DLD1 (cell line): ENCODE results near the gene CDH13.

ENCODE experiments used
- in situ Hi-C: cut with HindIII; loops from 2 replicates; pipeline ENCODE4 v1.10.0; 2017; ENCODE audit warnings: low sequenced_read_pairs

Gene CDH13

DNA sequence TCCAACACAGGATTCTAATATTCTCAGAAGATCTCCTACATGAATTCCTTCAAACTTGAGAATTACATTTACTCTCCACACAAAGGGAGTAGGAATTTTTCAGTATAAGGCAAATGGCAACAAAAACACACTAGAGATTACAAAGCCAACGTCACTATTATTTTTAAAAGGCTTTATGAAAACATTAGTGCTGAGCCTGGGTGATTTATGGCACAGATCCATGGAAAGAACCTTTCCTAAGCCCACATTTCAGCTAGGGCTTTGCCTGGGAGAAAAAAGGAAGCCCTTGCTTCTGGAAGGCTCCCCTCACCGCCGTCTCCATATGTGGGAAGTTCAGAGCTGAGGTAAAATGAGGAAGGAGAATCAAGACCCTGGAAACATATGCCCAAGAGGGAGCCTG is 681.6 kb downstream of the CDH13 start:
- in situ Hi-C loops = no loop called here

DNA sequence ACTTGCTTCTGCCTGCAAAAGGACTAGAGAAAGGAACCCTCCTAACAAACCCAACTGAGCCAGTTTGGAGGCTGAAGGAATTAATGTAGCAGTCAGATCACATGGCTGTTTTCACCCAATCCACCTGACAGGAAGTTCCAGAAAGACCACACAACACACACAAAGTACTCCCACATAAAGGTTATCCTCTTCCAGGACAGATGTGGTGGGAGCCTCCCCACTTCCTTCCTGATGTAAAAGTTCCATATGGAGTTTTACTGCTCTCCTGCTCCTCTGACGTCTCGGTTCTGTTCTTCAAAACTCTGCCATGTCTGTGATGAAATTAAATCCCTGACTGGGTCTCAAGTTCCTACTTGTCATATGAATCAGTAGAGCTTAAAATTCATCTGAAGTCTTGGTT is 684.0 kb downstream of the CDH13 start:
- in situ Hi-C loops = no loop called here

DNA sequence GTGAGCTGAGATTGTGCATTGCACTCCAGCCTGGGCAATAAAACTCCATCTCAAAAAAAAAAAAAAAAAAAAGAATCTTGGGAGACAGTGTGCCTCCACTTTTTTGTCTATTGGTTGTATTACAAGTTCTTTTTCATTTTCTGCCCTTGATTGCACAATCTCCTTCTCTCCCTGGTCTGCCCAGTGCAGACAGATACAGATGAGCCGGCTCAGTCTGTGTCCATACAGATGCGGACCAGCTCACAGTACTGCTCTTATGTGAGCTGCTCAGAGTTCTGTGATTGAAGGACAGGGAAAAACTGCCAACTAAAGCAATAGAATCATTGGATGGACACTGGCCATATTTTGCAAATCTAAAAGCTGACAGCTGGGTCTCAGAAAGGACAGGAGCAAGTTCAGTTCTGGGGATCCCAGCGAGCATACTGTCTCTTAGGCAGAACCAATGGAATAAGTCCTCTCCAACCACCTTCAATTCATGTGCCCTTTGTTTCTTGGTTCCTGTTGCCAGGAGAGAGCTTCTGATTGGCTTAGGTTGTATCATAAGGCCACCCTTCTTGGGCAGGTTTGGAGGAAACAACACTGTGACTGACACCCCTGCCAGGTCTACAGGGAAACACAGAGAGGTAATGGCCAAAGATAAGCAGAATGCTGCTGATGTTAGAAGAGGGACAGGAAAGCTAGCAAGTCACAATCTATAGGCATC is 685.4 kb downstream of the CDH13 start:
- in situ Hi-C loops = no loop called here

- in situ Hi-C loops = no loop called here
Observed at GRCh38 chr16:83312718-83313245, 686.0 kb downstream of the CDH13 start.

DNA sequence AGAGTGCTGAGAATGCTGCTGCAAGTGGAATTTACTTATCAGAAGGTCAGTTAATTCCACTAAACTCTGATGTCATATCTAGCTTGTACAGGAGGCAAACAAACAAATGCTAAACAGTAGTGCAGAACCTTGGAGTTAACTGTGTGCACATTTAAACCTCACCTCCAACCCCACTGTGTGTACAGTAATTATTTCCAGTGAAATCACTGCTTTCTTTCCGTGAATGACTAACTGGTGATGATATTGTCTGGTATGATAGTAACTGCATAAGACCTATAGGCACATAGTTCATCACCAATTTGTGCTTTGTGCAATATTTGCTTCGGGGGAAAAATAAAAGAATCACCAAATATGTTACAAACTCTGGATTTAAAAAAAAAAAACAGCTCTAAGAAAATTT is 688.5 kb downstream of the CDH13 start:
- in situ Hi-C loops = no loop called here

DNA sequence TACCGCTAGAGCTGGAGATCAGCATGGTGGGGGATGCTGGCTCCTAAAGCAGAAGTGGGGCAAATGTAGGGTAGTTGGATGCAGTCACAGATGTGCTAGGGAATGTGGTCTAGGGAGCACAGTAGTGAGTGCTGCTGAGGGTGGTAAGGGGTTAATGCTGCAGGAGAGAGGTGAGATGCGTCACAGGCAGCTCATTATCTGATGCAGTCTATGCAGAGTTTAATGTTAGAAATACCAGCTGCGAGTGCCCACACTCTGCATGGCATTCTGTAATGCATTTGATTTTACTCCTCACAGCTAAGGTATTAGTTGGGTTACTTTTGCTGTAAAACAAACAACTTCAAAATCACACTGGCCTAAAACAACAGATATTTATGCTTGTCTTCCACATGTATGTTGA is 689.7 kb downstream of the CDH13 start:
- in situ Hi-C loops = no loop called here

DNA sequence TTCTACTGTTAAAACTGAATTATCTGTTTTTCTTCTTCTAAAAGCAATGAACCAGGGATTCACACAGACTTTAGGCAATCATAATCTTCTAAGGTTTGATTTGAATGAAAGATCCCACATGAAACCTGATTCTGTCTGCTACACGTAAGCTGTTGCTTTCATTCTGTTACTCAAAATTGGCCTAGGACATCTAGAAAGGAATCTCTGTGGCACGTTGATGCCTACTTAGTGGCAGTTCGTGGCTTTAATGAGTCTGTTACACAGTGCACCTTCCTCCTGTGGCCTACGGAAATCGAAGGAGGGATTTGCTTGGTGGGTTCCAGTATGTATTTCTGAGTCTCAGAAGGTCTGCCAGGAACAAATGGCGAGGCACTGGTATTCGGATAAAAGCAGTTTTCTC is 691.6 kb downstream of the CDH13 start:
- in situ Hi-C loops = no loop called here

DNA sequence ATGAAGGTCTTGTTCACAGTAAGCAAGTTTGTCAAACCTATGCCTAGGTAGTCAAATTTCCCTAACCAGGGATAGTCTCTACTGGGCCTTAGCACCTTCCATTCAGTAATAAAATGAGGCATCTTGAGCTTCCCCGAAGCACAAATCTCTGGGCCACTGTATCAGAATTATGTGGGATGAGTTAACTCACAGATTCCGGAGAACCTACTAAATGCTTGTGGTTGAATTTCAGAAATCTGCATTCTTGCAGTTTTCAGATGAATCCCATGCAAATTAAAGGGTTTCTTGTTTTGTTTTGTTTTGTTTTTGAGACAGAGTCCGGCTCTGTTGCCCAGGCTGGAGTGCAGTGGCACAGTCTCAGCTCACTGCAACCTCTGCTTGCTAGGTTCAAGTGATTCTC is 702.2 kb downstream of the CDH13 start:
- in situ Hi-C loops = no loop called here

GRCh38 chr16:83329441-83329840 is 702.7 kb downstream of the CDH13 start:
- in situ Hi-C loops = no loop called here

DNA sequence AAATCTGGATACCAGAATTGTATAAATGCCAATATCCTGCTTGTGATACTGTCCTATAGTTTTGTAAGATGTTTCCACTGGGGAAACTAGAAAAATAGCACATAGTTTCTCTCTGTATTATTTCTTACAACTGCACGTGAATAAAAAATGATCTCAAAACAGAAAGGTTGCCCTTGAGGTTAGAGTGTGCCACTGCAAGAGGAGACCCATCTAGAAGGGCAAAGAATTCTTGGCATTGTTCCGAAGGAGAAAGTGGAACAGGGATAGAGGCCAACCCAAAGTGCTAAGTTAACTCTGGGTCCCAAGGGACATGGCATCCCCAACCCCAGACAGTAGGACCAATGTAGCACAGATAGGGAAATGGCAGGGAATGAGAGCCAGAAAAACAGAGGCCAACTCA is 703.5 kb downstream of the CDH13 start:
- in situ Hi-C loops = no loop called here

DNA sequence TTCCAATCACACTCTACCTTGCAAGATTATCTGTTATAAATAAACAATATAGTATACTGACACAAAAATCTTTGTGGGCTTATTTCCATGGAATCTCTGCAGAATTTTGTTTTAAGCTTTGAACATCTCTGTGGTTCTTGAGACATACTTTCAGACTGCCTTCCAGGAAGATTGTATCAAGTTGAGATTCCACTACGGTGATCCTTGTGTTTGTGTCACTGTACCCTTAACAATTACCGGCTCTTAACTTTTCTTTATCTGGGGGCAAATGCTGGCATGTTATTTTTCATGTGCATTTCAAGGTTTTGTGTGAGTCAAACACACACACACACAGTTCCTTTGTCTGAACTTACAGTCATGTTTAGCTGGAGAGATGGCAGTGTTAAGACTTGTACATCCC is 708.3 kb downstream of the CDH13 start:
- in situ Hi-C loops = no loop called here

GRCh38 chr16:83336603-83337002 is 709.8 kb downstream of the CDH13 start:
- in situ Hi-C loops = no loop called here

- in situ Hi-C loops = no loop called here
Observed at GRCh38 chr16:83338138-83338537, 711.4 kb downstream of the CDH13 start.

DNA sequence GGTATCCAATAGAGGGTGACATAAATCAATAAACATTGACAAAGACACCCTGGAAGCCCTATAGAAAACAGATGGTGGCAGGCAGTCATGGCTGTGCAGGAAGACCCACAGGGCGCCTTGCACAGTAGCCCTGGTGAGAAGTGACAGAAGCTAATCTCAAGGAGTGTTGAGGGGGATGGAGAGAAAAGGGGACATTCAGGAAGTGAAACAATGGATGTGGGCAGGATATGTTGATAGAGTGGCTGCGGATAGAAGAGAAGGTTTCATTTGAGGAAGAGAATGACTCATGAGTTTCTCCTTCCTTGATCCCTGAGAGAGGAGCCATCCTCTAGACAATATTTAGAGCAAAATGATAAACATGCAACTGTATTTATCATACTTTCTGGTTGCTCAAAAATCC is 712.2 kb downstream of the CDH13 start:
- in situ Hi-C loops = no loop called here

DNA sequence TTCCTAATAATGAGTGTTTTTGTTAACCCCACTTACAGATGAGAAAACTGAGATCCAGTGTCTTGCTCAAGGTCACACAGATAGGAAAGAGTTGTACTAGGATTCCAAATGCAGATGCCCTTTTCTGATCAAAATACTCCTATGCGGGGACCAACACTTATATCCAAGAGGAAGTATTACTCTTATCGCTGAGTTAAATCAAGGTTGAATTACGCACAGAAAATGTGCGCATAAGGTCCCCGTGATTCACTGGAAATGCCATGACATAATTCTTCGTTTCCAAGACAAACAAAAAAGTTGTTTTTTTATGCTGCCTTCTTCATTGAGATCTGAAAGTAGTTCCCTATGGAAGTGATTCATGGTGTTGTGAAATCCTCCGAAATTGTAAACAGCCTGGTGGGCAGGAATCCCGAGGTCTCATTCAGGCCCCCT is 717.2 kb downstream of the CDH13 start:
- in situ Hi-C loops = no loop called here

GRCh38 chr16:83345846-83346640 is 719.3 kb downstream of the CDH13 start:
- in situ Hi-C loops = no loop called here

DNA sequence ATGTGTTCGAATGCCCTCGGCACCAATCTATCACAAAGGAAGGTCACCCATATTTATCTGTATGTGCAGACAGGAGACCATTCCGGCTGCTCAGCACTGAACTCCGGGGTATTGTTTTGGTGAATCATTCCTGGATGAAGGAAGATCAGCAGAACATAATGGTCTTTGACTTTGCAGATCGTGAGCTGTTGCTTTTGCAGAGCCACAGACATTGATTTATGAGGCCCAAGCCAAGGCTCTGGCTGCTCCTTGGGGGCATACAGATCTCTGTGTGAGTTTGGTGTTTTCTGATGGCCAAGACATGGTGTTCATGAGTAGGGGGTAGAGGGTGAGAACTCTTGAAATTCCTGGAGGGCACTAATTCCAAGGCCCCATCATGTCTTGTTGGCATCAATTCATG is 722.2 kb downstream of the CDH13 start:
- in situ Hi-C loops = no loop called here

GRCh38 chr16:83350481-83350880 is 723.7 kb downstream of the CDH13 start:
- in situ Hi-C loops = no loop called here

DNA sequence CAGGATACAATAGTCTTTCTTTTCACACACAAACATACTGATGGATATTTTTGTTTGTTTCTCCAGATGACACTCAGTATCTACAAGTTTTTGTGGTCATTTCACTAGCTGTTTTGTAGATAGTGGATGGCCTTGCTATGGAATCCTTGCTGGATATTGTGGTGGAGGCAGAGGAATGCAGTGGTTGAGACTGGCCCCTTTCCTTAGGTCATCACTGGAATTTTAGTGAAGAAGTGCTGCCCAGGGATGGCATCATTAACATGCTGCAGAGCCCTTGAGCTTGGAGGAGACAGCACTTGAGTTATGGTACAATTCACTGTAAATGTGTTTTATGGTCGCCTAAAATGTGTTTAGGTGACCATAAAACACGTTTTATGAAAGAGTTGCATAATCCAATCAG is 725.1 kb downstream of the CDH13 start:
- in situ Hi-C loops = no loop called here

GRCh38 chr16:83353241-83353640 is 726.5 kb downstream of the CDH13 start:
- in situ Hi-C loops = no loop called here

DNA sequence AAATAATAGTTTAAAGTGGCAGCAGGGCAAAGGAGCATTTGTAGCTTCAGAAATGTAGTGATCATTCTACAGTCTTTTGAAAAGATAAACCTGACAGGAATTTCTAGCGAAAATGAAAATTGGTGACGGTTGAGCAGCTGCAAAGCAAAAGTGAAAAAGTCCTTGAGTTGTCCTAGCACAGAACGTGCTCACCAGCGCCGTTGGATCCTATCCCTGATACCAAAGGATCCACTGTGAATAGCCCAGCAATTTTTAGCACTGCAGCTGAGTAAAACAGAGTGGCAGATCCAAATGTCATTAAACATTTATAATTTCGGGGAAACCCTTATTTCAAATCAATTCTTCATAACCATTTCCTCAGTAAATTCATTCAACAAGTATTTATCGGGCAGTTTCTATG is 727.2 kb downstream of the CDH13 start:
- in situ Hi-C loops = no loop called here

DNA sequence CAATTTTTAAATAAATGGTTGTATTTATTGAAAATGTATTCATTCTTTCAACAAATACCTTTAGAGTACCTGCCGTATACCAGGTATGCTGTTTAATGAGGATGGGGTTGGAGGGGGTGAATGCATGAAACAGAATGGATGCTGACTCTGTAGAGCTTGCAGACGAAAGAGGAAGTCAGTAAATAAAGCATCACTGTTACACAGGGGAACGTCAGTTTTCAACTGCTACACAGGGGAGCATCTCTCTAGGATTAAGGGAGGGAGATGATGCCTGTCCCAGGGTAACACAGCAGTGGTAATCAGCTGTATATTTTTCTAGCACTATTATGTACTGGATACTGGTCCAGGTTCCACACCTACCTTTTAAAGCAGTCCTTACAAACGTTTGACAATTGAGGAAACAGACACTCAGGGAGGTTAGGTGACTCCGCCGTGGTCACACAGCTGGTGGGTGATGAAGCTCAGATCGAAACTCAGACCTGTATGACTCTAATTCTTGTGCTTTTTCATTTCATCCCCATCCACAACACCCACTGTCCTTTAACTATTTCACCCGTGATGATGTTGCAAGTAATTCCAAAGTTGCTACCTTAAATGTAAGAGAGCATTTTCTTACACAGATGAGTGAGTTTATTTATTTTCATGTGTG is 728.9 kb downstream of the CDH13 start:
- in situ Hi-C loops = no loop called here
